Transverse colon (tissue), 4 donors: ENCODE data around the gene FKBP7.

ENCODE experiments used
- POLR2AphosphoS5 ChIP-seq, 3 donors: sonication (generic); formaldehyde crosslinking; IDR thresholded peaks; one replicate each; pipeline ENCODE4 v1.6.1; 2016; ENCODE audit warnings: antibody characterized with exemption in 3 of 3
- TF ChIP-seq, protein P1 (sequence below), 5 experiments: fragments of 200-600 bp in 3 of 5; fragments of 450-650 bp in 2 of 5; sonication (generic) in 3 of 5; IDR thresholded peaks; 1 replicate in 2 of 5; 2 replicates in 3 of 5; pipeline ENCODE4 v1.5.1; 2016 to 2017; ENCODE audit warnings: antibody characterized with exemption in 5 of 5, inconsistent platforms in 3 of 5, mild to moderate bottlenecking in 2 of 5, moderate library complexity in 1 of 5

- TF ChIP-seq, protein P1, sequence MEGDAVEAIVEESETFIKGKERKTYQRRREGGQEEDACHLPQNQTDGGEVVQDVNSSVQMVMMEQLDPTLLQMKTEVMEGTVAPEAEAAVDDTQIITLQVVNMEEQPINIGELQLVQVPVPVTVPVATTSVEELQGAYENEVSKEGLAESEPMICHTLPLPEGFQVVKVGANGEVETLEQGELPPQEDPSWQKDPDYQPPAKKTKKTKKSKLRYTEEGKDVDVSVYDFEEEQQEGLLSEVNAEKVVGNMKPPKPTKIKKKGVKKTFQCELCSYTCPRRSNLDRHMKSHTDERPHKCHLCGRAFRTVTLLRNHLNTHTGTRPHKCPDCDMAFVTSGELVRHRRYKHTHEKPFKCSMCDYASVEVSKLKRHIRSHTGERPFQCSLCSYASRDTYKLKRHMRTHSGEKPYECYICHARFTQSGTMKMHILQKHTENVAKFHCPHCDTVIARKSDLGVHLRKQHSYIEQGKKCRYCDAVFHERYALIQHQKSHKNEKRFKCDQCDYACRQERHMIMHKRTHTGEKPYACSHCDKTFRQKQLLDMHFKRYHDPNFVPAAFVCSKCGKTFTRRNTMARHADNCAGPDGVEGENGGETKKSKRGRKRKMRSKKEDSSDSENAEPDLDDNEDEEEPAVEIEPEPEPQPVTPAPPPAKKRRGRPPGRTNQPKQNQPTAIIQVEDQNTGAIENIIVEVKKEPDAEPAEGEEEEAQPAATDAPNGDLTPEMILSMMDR (IDR thresholded peaks at IDR 0.05) = no peak
- no peak for TF ChIP-seq POLR2AphosphoS5 (IDR thresholded peaks at IDR 0.05)
Measured at GRCh38 chr2:178457390-178457886, 21.0 kb downstream of the FKBP7 start.
